ENCODE results near the gene LMOD1.

DNA sequence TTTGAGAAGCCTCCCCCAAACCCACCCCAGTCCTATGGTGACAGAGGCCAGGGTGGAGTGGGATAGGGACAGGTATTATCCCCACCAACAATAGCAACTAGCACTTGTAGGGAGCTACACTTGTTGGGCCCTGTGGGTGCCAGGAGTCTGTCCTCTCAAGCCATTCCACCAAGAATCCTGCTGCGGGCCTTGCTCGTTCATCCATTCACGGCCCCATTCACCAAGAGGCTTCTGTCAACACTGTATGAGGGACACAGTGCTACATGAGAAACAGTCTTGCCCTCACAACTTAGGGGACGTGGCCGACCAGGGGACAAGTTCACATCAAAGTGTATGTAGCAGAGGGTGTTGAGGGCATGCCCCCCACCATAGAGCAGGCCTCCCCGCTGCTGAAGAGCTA is 38.7 kb downstream of the LMOD1 start:
- TF ChIP-seq POLR2A (IDR thresholded peaks at IDR 0.05; ENCODE audit: low read depth, low read length), result no peak
- TF ChIP-seq TAF1 (IDR thresholded peaks at IDR 0.05; ENCODE audit: borderline replicate concordance, low read depth, low read length), result no peak
- no peak for TF ChIP-seq POLR2AphosphoS5 (IDR thresholded peaks at IDR 0.05; ENCODE audit: low read depth, low read length)

Data from GM12892 (cell line).